Inferior parietal cortex (tissue), 1 donor: ENCODE measurements around the gene CD209.

Experiments
- DNase-seq: peaks from one replicate; pipeline ENCODE4 v3.0.0-alpha.2; 2016; ENCODE audit errors: extremely low spot score

The CD209 gene

DNA sequence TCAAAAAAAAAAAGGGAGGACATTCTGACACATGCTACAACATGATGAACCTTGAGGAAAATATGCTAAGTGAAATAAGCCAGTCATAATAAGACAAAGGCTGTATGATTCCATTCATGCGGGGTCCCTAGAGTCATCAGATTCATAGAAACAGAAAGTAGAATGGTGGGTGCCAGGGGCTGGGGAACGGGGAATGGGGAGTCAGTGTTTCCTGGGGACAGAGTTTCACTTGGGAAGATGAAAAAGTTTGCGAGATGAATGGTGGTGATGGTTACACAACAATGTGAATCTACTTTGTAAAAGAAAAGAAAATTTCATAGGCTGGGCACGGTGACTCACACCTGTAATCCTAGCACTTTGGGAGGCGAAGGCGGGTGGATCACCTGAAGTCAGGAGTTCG lies 9.3 kb downstream of the CD209 start:
- no peak for DNase-seq

DNA sequence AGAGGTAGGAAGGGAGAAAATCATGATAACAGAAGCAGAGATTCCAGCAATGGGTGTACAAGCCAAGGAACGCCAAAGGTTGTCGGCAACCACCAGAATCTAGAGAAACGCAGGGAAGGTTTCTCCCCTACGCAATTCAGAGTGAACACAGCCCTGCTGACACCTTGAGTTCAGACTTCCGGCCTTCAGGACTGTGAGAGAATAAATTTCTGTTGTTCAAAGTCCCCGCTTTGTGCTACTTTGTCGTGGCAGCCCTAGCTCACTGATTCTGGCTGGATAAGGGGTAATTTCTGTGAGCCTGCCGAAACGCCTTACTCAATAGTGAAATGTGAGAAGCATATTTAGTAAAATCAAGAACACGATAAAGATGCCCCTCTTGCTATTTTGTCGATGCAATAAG lies 10.1 kb downstream of the CD209 start:
- DNase-seq: no peak

DNA sequence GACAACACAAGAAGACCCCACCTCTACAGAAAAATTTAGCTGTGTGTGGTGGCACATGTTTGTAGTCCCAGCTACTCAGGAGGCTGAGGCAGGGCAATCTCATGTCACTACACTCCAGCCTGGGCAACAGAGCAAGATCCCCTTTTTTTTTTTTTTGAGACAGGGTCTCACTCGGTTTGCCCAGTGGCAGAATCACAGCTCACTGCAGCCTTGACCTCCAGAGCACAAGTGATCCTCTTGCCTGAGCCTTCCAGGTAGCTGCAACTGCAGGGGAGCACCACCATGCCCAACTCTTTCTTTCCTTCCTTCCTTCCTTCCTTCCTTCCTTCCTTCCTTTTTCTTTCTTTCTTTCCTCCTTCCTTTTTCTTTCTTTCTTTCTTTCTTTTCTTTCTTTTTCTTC lies 11.2 kb downstream of the CD209 start:
- DNase-seq: no peak

DNA sequence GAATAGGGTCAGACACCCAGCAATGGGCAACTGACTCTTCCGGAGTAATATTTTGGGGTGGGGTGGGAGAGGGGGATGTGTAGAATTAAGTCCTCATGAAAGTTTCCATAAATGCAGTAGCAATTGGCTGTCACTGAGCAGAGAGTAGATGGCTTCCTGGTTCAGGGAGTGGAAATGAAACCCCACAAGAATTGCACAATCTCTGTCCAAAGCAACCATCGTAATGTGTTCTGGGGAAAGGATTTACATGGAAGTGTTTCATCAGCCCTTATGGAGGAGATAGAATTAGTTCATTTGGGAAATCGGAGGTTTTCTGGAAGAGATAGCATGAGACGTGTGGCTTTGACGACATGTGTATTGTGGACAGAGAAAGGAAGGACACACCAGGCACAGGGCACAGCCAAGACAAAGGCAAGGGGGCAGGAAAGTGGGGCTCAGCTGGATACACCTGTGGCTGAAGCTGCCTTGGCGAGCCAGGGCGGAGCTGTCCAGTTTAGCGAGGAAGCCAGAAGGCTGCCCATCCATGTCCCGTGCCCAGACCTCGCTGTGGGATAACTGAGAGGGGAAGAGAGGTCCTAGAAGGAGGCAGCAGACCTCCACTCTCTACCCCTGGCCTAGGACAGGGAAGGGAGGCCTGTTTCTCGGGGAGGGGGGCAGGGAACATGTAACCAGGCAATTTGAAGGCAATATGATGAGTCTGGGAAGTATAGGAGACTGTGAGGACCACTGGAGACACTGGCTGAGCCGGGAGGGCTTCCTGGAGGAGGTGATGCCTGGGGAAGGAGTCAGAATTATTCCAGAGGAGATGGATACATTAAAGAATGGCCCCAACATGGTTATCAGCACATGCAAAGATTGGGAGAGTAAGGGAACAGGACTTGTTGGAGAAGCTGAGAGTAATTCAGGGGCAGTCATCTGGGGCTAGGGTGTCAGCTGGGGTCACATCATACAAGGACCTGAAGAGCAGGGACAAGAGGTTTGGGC lies 12.8 kb downstream of the CD209 start:
- no peak for DNase-seq

DNA sequence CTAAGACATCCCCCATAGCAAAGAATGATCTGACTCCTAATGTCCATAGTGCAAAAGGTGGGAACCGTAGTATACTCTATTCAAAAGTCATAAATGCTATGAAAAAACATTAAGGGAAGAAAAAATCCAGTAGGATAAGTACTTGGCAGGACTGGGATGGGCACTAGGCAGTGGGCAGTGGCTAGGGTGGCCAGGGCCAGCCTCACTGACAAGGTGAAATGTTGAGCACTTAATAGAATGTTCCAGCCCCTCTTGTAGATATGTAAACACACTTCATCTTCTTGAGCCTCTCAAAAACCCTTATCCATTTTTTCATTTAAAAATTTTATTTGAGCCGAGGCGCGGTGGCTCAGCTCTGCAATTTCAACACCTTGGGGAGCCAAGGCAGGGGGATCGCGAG lies 14.0 kb downstream of the CD209 start:
- DNase-seq: no peak

DNA sequence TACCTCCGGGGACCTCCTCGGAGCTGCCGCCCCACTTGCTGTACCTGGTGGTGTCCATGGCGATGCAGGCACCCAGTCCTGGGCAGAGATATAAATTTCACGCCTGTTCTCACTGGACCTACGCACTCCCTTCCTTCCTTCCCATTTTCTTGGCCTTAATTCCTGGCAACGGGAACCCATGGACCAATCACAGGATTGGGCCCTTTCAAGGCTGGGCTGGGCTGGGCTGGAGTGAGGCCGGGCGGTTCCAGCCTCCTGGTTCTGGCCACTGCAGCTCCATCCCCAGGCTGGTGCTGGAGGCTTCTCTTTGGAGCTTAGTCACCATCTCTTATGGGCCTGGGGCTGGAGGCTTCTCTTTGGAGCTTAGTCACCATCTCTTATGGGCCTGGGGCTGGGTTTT lies 15.3 kb downstream of the CD209 start, which contains the start of gene CLEC4G:
Gene CLEC4G (minus strand): TSS at position 66 of the 400 bp plus-strand sequence. CDS start 8 bp downstream, at position 58.
- DNase-seq: no peak

DNA sequence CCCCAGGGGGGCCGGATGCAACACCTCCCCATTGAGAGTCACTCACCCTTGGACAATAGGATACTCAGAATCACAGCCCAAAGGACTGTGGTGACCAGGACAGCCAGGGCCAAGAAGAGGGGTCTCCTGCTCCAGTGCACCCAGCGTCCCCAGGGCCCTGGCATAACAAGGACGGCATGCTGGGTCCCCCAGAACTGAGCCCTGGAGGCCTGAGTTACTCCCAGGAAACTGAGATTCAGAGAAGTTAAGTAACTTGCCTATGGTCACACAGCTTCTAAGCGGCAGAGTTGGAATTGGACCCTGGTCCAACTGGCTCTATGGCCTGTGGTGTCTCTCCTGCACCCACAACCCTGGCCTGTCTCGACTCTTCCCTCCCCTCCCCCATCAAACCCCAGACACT lies 15.7 kb downstream of the CD209 start:
- DNase-seq: no peak

DNA sequence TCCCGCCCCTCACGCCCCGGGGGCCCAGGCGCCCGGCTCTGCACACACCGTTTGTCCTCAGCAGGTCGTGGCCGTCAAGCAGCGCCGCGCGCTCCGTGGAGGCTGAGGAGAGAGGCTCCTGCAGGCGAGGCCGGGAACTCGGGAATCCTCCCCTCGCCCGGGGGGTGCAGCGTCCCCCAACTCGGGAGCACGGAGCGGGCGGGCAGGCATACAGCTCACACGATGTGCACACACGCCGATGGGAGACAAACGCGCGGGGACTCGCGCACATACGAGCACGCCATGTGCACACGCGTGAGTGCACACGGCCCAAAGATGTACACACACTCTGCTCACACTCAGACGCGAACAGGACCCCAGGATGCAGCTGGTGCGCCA lies 16.1 kb downstream of the CD209 start:
- DNase-seq: no peak

DNA sequence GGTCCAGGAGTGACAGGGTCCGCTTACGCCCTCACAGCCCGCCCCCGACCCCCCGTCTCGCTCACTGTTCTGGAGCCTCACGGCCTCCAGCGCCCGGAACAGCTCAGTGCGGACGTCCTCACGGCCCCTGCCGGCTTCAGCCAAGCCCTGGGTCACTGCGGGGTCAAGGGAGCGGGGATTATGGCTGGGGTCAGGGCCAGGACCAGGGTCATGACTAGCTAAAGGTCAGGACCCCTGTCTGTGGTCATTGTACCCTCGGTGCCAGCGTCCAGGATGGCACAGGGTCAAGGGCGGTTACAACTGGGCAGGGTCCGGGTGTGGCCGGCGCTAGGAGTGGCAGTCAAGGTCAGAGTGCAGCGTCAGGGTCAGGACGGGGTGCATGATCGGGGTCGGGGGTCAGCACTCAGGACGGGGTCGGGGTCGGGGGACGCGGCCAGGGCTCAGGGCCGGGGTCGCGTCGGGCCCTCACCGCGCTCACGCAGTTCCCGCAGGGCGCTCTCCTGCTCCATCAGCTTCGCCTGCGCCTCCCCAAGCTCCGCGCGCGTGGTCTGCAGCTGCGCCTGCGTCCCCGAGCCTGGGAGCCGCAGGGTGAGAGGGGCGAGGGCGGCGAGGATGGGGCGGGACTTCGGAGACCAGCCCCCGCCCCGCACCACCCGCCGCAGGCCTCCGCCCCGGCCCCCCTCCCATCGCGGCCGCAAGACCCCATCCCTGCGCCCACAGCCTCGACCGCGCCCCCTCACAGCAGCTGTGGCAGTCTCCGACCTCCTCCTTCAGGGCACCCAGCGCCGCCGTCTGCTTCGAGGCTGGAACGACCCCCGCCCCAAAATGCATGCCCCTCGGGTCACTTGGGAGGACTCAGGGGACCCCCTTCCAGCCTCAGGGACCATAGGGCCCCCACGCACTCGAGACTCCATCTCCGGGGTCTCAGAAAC lies 16.8 kb downstream of the CD209 start:
- no peak for DNase-seq

DNA sequence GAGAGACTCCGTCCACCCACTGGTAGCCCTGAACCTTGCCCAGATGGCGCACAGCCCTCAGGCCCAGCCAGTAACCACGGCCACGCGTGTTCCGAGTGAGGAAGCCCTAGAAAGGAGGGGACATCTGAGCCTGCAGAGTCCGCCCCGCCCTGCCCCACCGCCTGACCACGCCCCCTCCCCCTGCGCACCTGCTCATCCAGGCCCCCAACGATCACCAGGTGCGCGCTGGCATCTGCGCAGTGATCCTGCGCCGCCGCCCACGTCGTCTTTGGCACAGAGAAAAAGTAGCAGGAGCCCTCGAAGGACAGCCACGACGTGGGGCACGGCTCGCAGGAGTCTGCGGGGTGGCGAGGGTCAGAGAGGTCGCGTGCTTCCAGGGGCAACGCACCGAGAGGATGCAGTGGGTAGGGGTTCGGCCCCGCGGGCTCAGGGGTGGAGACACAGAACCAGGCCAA lies 17.5 kb downstream of the CD209 start:
- no peak for DNase-seq

DNA sequence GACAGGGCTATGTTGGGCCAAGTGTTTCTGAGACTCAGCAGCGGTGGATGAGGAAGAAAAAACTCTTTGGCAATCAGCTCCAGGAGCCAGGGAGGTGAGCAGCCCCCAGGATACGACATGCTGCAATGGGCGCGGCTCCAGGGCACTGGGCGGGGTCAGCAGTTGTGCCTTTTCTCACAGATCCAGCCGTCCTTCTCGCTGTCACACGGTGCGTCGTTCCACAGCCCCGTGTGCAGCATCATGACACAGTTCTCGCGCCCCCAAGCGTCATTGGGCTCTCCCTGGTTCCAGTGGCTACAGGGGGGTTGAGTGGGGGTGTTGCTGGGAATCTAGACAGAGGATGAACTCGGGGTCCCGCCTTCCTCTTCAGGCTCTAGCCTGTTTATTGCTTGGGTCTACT lies 18.1 kb downstream of the CD209 start:
- no peak for DNase-seq

DNA sequence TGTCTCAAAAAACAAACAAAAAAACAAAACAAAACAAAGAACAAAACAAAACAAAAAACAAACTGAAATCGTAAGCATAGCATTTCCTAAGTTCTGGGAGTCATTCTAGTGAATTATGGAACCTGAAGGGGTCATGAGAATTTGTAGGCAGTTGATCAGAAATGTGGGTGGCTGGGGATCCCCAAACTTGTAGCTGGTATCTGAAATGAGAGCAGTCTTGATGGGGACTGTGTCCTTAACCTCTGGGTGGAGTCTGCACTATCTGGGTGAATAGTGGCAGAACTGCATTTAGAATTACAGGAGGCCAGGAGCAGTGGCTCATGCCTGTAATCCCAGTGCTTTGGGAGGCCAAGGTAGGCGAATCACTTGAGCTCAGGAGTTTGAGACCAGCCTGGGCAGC lies 21.5 kb downstream of the CD209 start:
- no peak for DNase-seq

DNA sequence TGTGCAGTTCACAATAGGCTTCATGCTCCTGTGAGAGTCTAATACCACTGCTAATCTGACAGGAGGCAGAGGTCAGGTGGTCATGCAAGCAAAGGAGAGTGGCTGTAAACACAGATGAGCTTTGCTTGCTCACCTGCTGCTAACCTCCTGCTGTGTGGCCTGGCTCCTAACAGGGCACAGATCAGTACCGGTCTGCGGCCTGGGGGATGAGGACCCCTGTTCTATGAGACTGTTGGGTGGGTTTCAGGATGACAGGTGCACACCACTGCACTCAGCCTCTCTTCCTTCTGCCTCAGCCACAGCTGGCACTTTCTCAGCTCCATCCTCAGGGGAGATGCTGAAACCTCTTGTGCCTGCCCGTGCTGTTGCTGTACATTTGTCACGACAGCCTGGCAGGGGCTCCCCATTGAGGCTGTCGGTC lies 25.1 kb downstream of the CD209 start:
- DNase-seq: no peak

DNA sequence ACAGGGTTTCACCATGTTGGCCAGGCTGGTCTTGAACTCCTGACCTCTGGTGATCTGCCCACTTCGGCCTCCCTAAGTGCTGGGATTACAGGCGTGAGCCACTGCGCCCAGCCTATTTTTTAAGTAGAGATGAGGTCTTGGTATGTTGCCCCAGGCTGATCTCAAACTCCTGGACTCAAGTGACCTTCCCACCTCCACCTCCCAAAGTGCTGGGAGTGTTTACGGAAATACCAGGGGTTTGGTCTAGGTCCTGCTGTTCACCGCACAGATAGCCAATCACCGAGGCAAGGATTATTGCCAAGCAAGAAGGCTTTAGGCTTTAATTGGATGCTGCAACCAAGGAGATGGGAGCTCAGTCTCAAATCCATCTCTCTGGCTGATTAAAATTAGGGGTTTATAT lies 27.0 kb downstream of the CD209 start:
- no peak for DNase-seq

DNA sequence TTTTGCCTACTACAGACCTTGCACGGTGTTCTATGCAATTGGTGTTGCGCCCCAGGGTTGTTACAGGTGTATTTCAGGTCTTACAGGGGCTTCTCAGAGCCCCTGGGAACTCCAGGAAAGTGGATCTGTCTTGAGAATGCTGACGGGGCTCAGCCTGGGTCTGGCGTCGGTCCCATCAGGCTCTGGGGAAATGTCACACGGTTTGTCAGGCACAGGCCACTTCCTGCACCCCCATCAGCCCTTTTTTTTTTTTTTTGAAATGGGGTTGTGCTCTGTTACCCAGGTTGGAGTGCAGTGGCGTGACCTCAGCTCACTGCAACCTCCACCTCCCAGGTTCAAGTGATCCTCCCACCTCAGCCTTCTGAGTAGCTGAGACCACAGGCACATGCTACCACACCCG lies 28.7 kb downstream of the CD209 start:
- DNase-seq: no peak

DNA sequence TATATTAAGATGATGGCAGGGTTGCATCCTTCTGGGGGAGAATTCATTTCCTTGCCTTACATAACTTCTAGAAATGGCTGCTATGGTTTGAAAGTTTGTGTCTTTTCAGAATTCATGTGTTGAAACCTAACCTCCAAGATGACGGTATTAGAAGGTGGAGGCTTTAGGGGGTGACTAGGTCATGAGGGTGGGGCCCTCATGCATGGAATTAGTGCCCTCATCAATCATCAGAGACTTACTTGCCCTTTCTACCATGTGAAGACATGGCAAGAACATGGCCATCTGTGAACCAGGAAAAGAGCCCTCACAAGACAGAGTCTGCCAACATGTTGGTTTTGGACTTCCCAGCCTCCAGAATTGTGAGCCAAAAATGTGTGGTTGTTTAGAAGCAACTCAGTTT lies 30.6 kb downstream of the CD209 start:
- DNase-seq: no peak

DNA sequence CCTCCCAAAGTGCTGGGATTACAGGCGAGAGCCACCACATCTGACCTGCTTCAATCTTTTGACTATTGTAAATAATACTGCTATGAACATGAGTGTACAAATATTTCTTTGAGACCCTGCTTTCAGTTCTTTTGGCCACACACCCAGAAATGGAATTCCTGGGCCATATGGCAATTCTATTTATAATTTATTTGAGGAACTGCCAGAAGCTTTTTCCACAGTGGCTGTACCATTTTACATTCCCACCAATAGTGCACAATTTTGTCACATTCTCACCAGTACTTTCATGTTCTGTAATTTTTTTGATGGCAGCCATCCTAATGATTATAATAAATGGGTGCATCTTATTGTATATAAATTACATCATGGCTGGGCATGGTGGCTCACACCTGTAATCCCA lies 31.7 kb downstream of the CD209 start:
- DNase-seq: no peak

DNA sequence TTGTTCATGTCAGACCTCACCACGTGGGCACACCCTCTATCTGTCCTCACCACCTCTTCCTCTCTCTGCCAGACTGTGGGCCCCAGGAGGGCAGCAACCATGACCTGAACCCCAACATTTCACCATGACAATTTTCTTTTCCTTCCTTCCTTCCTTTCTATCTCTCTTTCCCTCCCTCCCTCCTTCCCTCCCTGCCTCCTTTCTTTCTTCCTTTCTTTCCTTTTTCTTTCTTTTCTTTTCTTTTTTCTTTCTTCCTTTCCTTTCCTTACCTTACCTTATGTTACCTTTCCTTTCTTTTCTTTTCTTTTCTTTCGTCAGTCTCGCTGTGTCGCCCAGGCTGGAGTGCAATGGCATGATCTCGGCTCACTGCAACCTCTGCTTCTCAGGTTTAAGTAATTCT lies 36.7 kb downstream of the CD209 start:
- DNase-seq: no peak

DNA sequence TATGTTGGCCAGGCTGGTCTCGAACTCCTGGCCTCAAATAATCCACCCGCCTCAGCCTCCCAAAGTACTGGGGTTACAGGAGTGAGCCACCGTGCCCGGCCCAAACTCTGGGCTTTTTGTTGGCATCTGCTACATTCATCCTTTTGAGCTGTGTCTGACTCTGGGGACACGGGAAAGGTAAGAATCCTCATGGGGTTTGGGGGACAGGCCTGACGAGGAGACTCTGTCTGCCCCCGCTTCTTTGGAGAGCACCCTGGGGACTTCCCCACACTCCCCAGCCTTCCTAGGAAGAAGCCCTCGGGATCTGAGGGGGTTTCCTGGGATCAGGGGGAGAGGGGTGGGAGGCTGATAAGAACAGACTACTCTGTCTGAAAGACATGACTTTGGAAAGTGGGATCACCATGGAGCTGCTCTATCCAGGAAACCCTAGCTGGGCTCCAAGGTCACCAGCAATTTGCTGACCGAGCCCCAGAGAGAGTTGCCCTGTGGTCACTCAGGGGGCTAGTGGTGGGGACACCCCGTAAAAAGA lies 37.3 kb downstream of the CD209 start:
- DNase-seq: no peak

DNA sequence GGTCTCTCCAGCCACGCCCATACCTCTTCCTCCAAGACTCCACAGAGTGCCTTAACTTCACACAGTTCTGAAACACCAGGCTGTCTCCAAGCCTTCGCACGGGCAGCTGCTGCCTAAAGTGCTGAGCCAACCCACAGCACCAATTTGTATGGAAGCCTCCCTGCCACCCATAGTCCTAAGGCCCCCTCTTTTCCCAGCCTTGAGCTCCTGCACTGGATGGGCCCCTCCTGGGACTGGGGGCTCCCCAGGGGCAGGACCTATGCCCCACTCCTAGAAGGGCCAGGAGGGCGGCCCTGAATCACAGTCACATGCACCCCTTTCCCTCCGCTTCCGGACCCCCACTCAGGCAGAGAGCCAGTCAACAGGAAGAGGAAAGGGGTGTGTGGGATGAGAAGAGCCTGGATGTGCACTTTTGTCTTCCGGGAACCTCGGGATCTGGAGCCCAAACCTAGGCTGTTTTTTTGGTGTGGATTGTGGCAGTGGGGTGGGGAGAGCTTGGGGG lies 40.3 kb downstream of the CD209 start:
- no peak for DNase-seq

DNA sequence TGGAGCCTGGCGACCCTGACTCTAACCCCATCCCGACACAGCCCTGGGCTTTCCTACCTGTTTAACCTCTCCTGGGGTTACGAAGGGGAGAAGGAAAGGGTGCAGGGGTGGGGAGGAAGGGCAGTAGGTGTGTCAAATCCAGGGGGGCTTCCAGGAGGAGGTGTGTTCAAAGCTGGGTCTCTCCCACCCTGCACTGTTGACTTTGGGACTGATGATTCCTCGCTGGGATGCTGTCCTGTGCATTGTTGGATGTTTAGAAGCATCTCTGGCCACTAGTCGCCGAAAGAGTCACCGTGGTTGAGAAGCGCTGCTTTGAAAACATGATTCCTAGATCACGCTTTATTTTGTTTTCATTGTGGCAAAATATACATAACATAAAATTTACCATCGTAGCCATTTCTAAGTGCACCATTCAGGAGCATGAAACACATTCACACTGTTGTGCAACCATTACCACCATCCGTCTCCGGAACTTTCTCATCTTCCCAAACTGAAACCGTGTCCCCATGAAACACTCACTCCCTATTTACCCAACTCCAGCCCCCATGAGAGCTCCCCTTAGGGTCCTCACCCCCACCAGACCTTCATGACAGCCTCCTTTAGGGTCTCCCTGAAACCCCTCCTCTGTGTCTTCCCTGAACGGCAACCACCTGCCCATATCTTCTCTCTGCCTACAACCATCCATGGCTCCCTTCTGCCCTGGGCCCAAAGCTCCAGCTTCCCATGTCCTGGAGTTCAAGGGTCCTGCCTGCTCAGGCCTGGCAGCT lies 41.0 kb downstream of the CD209 start:
- no peak for DNase-seq
